ENCODE results near the gene MAPK7. TPM values are rescaled to one million over a fixed set of nuclear protein-coding genes. Genes with fewer than 3 reads are reported as not detected.

MAPK7 gene
- total RNA-seq, 2 experiments from 2014 or later: 25.1 to 27.1 TPM

- intact Hi-C loops (cut with micrococcal nuclease): no loop called here
- no peak for ATAC-seq
- no peak overlapping the region for H3K4me3 Mint-ChIP-seq
- no peaks in the 10 kb centered on the region for H3K4me1 Mint-ChIP-seq (ENCODE audit: low read depth)
- no peaks in the 10 kb centered on the region for H3K9me3 Mint-ChIP-seq
- no peak for TF ChIP-seq CTCF (IDR thresholded peaks at IDR 0.05)
- no peak overlapping the region for H3K27ac Mint-ChIP-seq
- POLR2A ChIA-PET: no interaction called here
- no peaks in the 10 kb centered on the region for H3K36me3 Mint-ChIP-seq (ENCODE audit: low read depth)
- CTCF ChIA-PET: interaction anchor here (1.2 kb wide), 1 partner anchor 39 kb away, joined by 3 read pairs; no protein-coding TSS in a partner anchor
- no peak for DNase-seq
- no peaks in the 10 kb centered on the region for H3K27me3 Mint-ChIP-seq
Observed at GRCh38 chr17:19402171-19402570, 23.9 kb downstream of the MAPK7 start.

- DNase-seq (no peak), ATAC-seq (no peak)
- H3K9me3 Mint-ChIP-seq: no peaks in the 10 kb centered on the region
- no peak for TF ChIP-seq CTCF (IDR thresholded peaks at IDR 0.05)
- H3K36me3 Mint-ChIP-seq (ENCODE audit: low read depth): no peaks in the 10 kb centered on the region
- no peaks in the 10 kb centered on the region for H3K27me3 Mint-ChIP-seq
- ChIA-PET POLR2A (interaction anchor here (0.6 kb wide), 1 partner anchor 48 kb away, joined by 3 read pairs; no protein-coding TSS in a partner anchor), CTCF (no interaction called here)
- no peak overlapping the region for H3K27ac Mint-ChIP-seq
- no peaks in the 10 kb centered on the region for H3K4me1 Mint-ChIP-seq (ENCODE audit: low read depth)
- no peak overlapping the region for H3K4me3 Mint-ChIP-seq
- intact Hi-C loops (cut with micrococcal nuclease): no loop called here
Observed at GRCh38 chr17:19403021-19403420, 24.7 kb downstream of the MAPK7 start.

GRCh38 chr17:19404264-19404663 is 26.0 kb downstream of the MAPK7 start:
- ChIA-PET CTCF (no interaction called here), POLR2A (no interaction called here)
- ATAC-seq: no peak
- H3K27ac Mint-ChIP-seq: no peak overlapping the region
- DNase-seq: no peak
- no peaks in the 10 kb centered on the region for H3K36me3 Mint-ChIP-seq (ENCODE audit: low read depth)
- no peaks in the 10 kb centered on the region for H3K4me1 Mint-ChIP-seq (ENCODE audit: low read depth)
- no peak overlapping the region for H3K4me3 Mint-ChIP-seq
- intact Hi-C loops (cut with micrococcal nuclease): no loop called here
- TF ChIP-seq CTCF (IDR thresholded peaks at IDR 0.05): no peak
- H3K9me3 Mint-ChIP-seq: no peaks in the 10 kb centered on the region
- H3K27me3 Mint-ChIP-seq: no peaks in the 10 kb centered on the region

GRCh38 chr17:19405114-19405513 is 26.8 kb downstream of the MAPK7 start:
- no peak overlapping the region for H3K4me3 Mint-ChIP-seq
- H3K27ac Mint-ChIP-seq: no peak overlapping the region
- H3K9me3 Mint-ChIP-seq: no peaks in the 10 kb centered on the region
- ATAC-seq: no peak
- no peak for DNase-seq
- POLR2A ChIA-PET: no interaction called here
- no peaks in the 10 kb centered on the region for H3K36me3 Mint-ChIP-seq (ENCODE audit: low read depth)
- H3K27me3 Mint-ChIP-seq: no peaks in the 10 kb centered on the region
- CTCF ChIA-PET: no interaction called here
- no peak for TF ChIP-seq CTCF (IDR thresholded peaks at IDR 0.05)
- intact Hi-C loops (cut with micrococcal nuclease): no loop called here
- H3K4me1 Mint-ChIP-seq (ENCODE audit: low read depth): no peaks in the 10 kb centered on the region

- Mint-ChIP-seq H3K4me1 (ENCODE audit: low read depth) (no peaks in the 10 kb centered on the region), H3K9me3 (no peaks in the 10 kb centered on the region), H3K36me3 (ENCODE audit: low read depth) (no peaks in the 10 kb centered on the region), H3K27ac (no peak overlapping the region), H3K4me3 (no peak overlapping the region), H3K27me3 (no peaks in the 10 kb centered on the region)
- ChIA-PET CTCF (interaction anchor here (1.5 kb wide), 1 partner anchor 45 kb away, joined by 4 read pairs; the partner anchor contains the start of gene B9D1), POLR2A (interaction anchor here (0.9 kb wide), 1 partner anchor 42 kb away, joined by 4 read pairs; no protein-coding TSS in a partner anchor)
- no peak for TF ChIP-seq CTCF (IDR thresholded peaks at IDR 0.05)
- no peak for DNase-seq
- no peak for ATAC-seq
- intact Hi-C loops (cut with micrococcal nuclease): no loop called here
Observed at GRCh38 chr17:19407601-19408345, 29.5 kb downstream of the MAPK7 start.
